Kidney (tissue), 14 donors: ENCODE measurements around the gene NHEJ1. TPM values are rescaled to one million over a fixed set of nuclear protein-coding genes. Genes with fewer than 3 reads are reported as not detected.
A peak's percentile ranks its signal among the peaks of the same experiment; 100 is the strongest.

ENCODE experiments used
- DNase-seq, 5 donors: peaks; one replicate each; pipeline ENCODE4 v3.0.0-alpha.2; 2013 to 2020
- FAIRE-seq: peaks from 2 replicates; lab custom pipeline; 2012; peaks lifted over from hg19 to GRCh38; lab: Jason Lieb, UNC
- H3K27ac ChIP-seq, 2 donors: one replicate each; pipeline ENCODE4 v1.7.0; 2013; ENCODE audit warnings: low read depth in 2 of 2, low read length in 2 of 2, inconsistent platforms in 1 of 2
- H3K27me3 ChIP-seq: one replicate; pipeline ENCODE4 v1.7.1; 2013; ENCODE audit warnings: low read length, inconsistent platforms; ENCODE audit not compliant: control insufficient read depth, insufficient read depth
- H3K36me3 ChIP-seq, 3 donors: one replicate each; pipeline versions ENCODE4 v1.7.0 to v1.7.1; 2013; ENCODE audit warnings: low read length in 3 of 3, control low read depth in 1 of 3, inconsistent platforms in 1 of 3; ENCODE audit not compliant: insufficient read depth in 3 of 3, control insufficient read depth in 2 of 3
- H3K4me1 ChIP-seq, 3 donors: one replicate each; pipeline versions ENCODE4 v1.7.0 to v1.7.1; 2013; ENCODE audit warnings: low read length in 3 of 3, inconsistent platforms in 1 of 3, low read depth in 1 of 3; ENCODE audit not compliant: control insufficient read depth in 2 of 3, insufficient read depth in 2 of 3
- H3K4me3 ChIP-seq, 3 donors: one replicate each; pipeline versions ENCODE4 v1.7.0 to v1.8.1; 2013; ENCODE audit warnings: low read length in 3 of 3, control low read depth in 1 of 3, inconsistent platforms in 1 of 3
- H3K9ac ChIP-seq, 3 donors: one replicate each; pipeline versions ENCODE4 v1.7.0 to v1.7.1; 2013; ENCODE audit warnings: low read length in 3 of 3, control low read depth in 1 of 3, inconsistent platforms in 1 of 3
- H3K9me3 ChIP-seq, 3 donors: one replicate each; pipeline versions ENCODE4 v1.7.0 to v1.7.1; 2013; ENCODE audit warnings: low read length in 3 of 3, control low read depth in 1 of 3, inconsistent platforms in 1 of 3; ENCODE audit not compliant: control insufficient read depth in 2 of 3, insufficient read depth in 1 of 3
- CTCF ChIP-seq: IDR thresholded peaks from 3 replicates; pipeline ENCODE4 v1.5.1; 2012; ENCODE audit warnings: mild to moderate bottlenecking, moderate library complexity, borderline replicate concordance; ENCODE audit not compliant: insufficient read depth; ENCODE audit errors: extremely low read depth
- intact Hi-C: fragments of 100-400 bp; cut with DNase I; formaldehyde crosslinking; loops from one replicate; pipeline ENCODE4 v1.11.1; 2022
- polyA plus RNA-seq: library from polyadenylated mRNA; stranded (reverse); fragments of 350-450 nt; fragmentation: Illumina TruSeq; extraction: RNeasy Lipid Tissue Mini Kit (QIAGEN cat#74804); gene quantifications from one replicate; pipeline ENCODE4 v1.2.3, GENCODE V29; 2014; ENCODE audit warnings: low read depth, low replicate concordance; ENCODE audit not compliant: insufficient read depth
- total RNA-seq: library from RNA; stranded (reverse); fragmentation: NEBNext Ultra II Directional; extraction: Animal tissue kit (Norgen Biotek cat#: 25700); gene quantifications from one replicate; pipeline ENCODE4 v1.2.1, GENCODE V29; 2021
- donor health status: control.
- donor health status: control.
- donor health status: control.
- donor health status: control.
- donor health status: control.
- donor health status: DM: yes; HTN: yes; CAD: no.
- donor health status: Normal renal cell carcinoma (clear cell type).

NHEJ1 gene
- total and polyA plus RNA-seq, 2 donors from 2014 or later, result 17.5 to 17.7 TPM

GRCh38 chr2:219081096-219081495, 79.5 kb downstream of the NHEJ1 start:
- no peak for DNase-seq
- Histone ChIP-seq H3K27me3 (no peaks in the 10 kb centered on the region), H3K4me3 (no peak overlapping the region), H3K36me3 (peaks cover 0 to 11% (median 11%) of the 10 kb centered on the region in 3 donors), H3K9ac (no peak overlapping the region), H3K9me3 (no peaks in the 10 kb centered on the region), H3K27ac (no peak overlapping the region), H3K4me1 (peaks cover 0 to 5% (median 0%) of the 10 kb centered on the region in 3 donors)
- intact Hi-C loops, result no loop called here
- FAIRE-seq, result no peak
- TF ChIP-seq CTCF, result no peak

- H3K9ac ChIP-seq, result no peak overlapping the region
- H3K4me3 ChIP-seq, result no peak overlapping the region
- DNase-seq, result no peak
- H3K36me3 ChIP-seq, result peaks cover 2 to 18% (median 15%) of the 10 kb centered on the region in 3 donors
- H3K27me3 ChIP-seq, result no peaks in the 10 kb centered on the region
- H3K4me1 ChIP-seq, result peaks cover 0 to 5% (median 0%) of the 10 kb centered on the region in 3 donors
- intact Hi-C loops, result no loop called here
- peak overlapping the region in 1 of 2 donors; percentile 26 for H3K27ac ChIP-seq
- no peak for FAIRE-seq
- TF ChIP-seq CTCF, result no peak
- H3K9me3 ChIP-seq, result no peaks in the 10 kb centered on the region
These were observed 81.2 kb downstream of the NHEJ1 start for GRCh38 chr2:219079417-219079816.

GRCh38 chr2:219078951-219079350, 81.7 kb downstream of the NHEJ1 start:
- TF ChIP-seq CTCF, result no peak
- no peaks in the 10 kb centered on the region for H3K9me3 ChIP-seq
- peak overlapping the region in 1 of 2 donors; percentile 26 for H3K27ac ChIP-seq
- no peaks in the 10 kb centered on the region for H3K27me3 ChIP-seq
- FAIRE-seq (no peak), DNase-seq (no peak)
- H3K36me3 ChIP-seq, result peaks cover 2 to 18% (median 15%) of the 10 kb centered on the region in 3 donors
- H3K9ac ChIP-seq, result no peak overlapping the region
- no peak overlapping the region for H3K4me3 ChIP-seq
- intact Hi-C loops, result no loop called here
- peaks cover 0 to 5% (median 0%) of the 10 kb centered on the region in 3 donors for H3K4me1 ChIP-seq

- H3K36me3 ChIP-seq, result peaks cover 2 to 18% (median 15%) of the 10 kb centered on the region in 3 donors
- intact Hi-C loops, result no loop called here
- peaks cover 0 to 5% (median 0%) of the 10 kb centered on the region in 3 donors for H3K4me1 ChIP-seq
- no peak overlapping the region for H3K27ac ChIP-seq
- DNase-seq, result no peak
- H3K9me3 ChIP-seq, result no peaks in the 10 kb centered on the region
- no peak for TF ChIP-seq CTCF
- H3K27me3 ChIP-seq, result no peaks in the 10 kb centered on the region
- H3K9ac ChIP-seq, result no peak overlapping the region
- FAIRE-seq, result no peak
- H3K4me3 ChIP-seq, result no peak overlapping the region
These were observed 82.5 kb downstream of the NHEJ1 start for GRCh38 chr2:219078126-219078525.
